ENCODE data around the gene GABRD. TPM values are rescaled to one million over a fixed set of nuclear protein-coding genes. Genes with fewer than 3 reads are reported as not detected.

GABRD gene
- total and polyA plus RNA-seq, 4 donors, result 0.41 to 6.8 (median 1.8) TPM

GRCh38 chr1:2080140-2080539, 61.0 kb downstream of the GABRD start:
- no peak overlapping the region for H3K27ac ChIP-seq (ENCODE audit: low read depth in 1 of 2, low read length in 1 of 2)
- H3K36me3 ChIP-seq (ENCODE audit: control insufficient read depth in 4 of 4, insufficient read depth in 4 of 4, low read length in 4 of 4), result peaks cover 0 to 6% (median 0%) of the 10 kb centered on the region in 4 donors
- no peak overlapping the region for H3K4me3 ChIP-seq
- H3K27me3 ChIP-seq (ENCODE audit: control insufficient read depth in 3 of 3, insufficient read depth in 3 of 3, low read length in 2 of 3), result no peaks in the 10 kb centered on the region
- ATAC-seq (ENCODE audit: insufficient read depth, low FRiP score) (no peak), DNase-seq (no peak)
- TF ChIP-seq, protein P1, sequence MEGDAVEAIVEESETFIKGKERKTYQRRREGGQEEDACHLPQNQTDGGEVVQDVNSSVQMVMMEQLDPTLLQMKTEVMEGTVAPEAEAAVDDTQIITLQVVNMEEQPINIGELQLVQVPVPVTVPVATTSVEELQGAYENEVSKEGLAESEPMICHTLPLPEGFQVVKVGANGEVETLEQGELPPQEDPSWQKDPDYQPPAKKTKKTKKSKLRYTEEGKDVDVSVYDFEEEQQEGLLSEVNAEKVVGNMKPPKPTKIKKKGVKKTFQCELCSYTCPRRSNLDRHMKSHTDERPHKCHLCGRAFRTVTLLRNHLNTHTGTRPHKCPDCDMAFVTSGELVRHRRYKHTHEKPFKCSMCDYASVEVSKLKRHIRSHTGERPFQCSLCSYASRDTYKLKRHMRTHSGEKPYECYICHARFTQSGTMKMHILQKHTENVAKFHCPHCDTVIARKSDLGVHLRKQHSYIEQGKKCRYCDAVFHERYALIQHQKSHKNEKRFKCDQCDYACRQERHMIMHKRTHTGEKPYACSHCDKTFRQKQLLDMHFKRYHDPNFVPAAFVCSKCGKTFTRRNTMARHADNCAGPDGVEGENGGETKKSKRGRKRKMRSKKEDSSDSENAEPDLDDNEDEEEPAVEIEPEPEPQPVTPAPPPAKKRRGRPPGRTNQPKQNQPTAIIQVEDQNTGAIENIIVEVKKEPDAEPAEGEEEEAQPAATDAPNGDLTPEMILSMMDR (IDR thresholded peaks at IDR 0.05; ENCODE audit: control extremely low read depth, extremely low read depth), result no peak
- 94 to 96% methylated on average over 16 of the region's 16 CpGs for WGBS, 2 donors
- peaks cover 0 to 20% (median 3%) of the 10 kb centered on the region in 4 donors for H3K9me3 ChIP-seq (ENCODE audit: control insufficient read depth in 4 of 4, insufficient read depth in 3 of 4, low read length in 3 of 4)
- H3K4me1 ChIP-seq (ENCODE audit: control insufficient read depth in 5 of 5, insufficient read depth in 5 of 5, low read length in 5 of 5), result peaks cover 0 to 2% (median 0%) of the 10 kb centered on the region in 5 donors
- H3K9ac ChIP-seq (ENCODE audit: insufficient read depth in 1 of 2, low read length in 2 of 2), result no peak overlapping the region

Other genes with a start within 250 kb of the GABRD start
- gene NADK, start 240.9 kb upstream of the GABRD start, total RNA-seq, result 100 to 1,000 TPM in 1 of 2 donors, 10 to 100 TPM in 1; 53.2 to 121 TPM
- 100 to 1,000 TPM in 1 of 2 donors, 10 to 100 TPM in 1; 56.0 to 144 TPM for gene NADK, start 240.9 kb upstream of the GABRD start, polyA plus RNA-seq
- gene GNB1, start 128.3 kb upstream of the GABRD start, total RNA-seq, result 100 to 1,000 TPM; 160 to 338 TPM
- 100 to 1,000 TPM; 114 to 222 TPM for gene GNB1, start 128.3 kb upstream of the GABRD start, polyA plus RNA-seq
- gene CALML6, start 104.1 kb upstream of the GABRD start, total RNA-seq, result under 1 TPM; 0.17 to 0.55 TPM
- under 1 TPM; 0.11 to 0.51 TPM for gene CALML6, start 104.1 kb upstream of the GABRD start, polyA plus RNA-seq
- gene TMEM52, start 100.1 kb upstream of the GABRD start, total RNA-seq, result 1 to 10 TPM in 1 of 2 donors, not detected in 1; 6.1 TPM
- 1 to 10 TPM; 2.8 to 3.1 TPM for gene TMEM52, start 100.1 kb upstream of the GABRD start, polyA plus RNA-seq
- gene CFAP74, start 15.6 kb upstream of the GABRD start, total RNA-seq, result 10 to 100 TPM in 1 of 2 donors, 1 to 10 TPM in 1; 7.3 to 20.8 TPM
- 1 to 10 TPM; 3.1 to 3.2 TPM for gene CFAP74, start 15.6 kb upstream of the GABRD start, polyA plus RNA-seq
- gene PRKCZ, start 31.1 kb downstream of the GABRD start, total RNA-seq, result 100 to 1,000 TPM; 100 to 149 TPM
- gene PRKCZ, start 31.1 kb downstream of the GABRD start, polyA plus RNA-seq, result 100 to 1,000 TPM in 1 of 2 donors, 10 to 100 TPM in 1; 55.2 to 133 TPM
- gene FAAP20, start 175.4 kb downstream of the GABRD start, total RNA-seq, result 10 to 100 TPM; 16.8 to 71.6 TPM
- 10 to 100 TPM; 65.2 to 87.9 TPM for gene FAAP20, start 175.4 kb downstream of the GABRD start, polyA plus RNA-seq
- 10 to 100 TPM; 47.7 to 90.7 TPM for gene SKI, start 209.0 kb downstream of the GABRD start, total RNA-seq
- gene SKI, start 209.0 kb downstream of the GABRD start, polyA plus RNA-seq, result 10 to 100 TPM; 17.1 to 33.8 TPM

Data from lung (tissue), 12 donors.